C4-2B (cell line): ENCODE data around the gene JARID2.

Experiments used
- ZFX ChIP-seq: fragments of 450-650 bp; IDR thresholded peaks from 2 replicates; pipeline ENCODE4 v1.6.1; 2017
- TF ChIP-seq, protein P1 (sequence below): fragments of 450-650 bp; conservative IDR thresholded peaks from 2 replicates; pipeline ENCODE4 v1.5.1; 2017; ENCODE audit warnings: mild to moderate bottlenecking

DNA sequence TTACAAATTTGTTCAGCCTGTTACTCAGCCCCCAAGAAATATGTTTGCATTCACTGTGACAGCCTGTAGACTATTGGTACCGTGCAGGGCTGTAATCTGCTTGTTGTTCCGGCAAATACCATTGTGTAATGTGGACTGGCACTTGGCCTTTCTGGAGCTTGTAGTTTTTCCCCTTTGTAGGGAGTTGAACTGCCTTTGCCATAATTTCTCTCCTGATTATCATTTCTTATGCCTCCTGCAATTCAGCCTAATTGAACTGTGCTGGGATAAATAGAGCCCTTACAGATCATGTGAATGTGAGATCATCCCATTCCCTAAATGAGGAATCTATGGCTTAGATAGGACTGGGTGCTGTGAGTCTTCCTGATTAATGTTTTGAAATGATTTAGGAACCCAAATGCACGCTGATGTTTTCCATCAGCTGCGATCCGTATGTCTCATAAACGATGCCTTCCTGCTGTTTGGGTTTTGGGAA, 185.1 kb downstream of the JARID2 start:
- TF ChIP-seq, protein P1, sequence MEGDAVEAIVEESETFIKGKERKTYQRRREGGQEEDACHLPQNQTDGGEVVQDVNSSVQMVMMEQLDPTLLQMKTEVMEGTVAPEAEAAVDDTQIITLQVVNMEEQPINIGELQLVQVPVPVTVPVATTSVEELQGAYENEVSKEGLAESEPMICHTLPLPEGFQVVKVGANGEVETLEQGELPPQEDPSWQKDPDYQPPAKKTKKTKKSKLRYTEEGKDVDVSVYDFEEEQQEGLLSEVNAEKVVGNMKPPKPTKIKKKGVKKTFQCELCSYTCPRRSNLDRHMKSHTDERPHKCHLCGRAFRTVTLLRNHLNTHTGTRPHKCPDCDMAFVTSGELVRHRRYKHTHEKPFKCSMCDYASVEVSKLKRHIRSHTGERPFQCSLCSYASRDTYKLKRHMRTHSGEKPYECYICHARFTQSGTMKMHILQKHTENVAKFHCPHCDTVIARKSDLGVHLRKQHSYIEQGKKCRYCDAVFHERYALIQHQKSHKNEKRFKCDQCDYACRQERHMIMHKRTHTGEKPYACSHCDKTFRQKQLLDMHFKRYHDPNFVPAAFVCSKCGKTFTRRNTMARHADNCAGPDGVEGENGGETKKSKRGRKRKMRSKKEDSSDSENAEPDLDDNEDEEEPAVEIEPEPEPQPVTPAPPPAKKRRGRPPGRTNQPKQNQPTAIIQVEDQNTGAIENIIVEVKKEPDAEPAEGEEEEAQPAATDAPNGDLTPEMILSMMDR, result no peak
- TF ChIP-seq ZFX, result no peak
